T-helper 22 cell (primary cell): ENCODE data around the gene STK17B.
"Not testable (repeated sequence)": the region's sequence is repeated elsewhere in the genome, so short reads cannot be mapped to it uniquely, and the experiment has no call there.

Source experiments
- DNase-seq: peaks from one replicate; pipeline ENCODE4 v3.0.0-alpha.2; 2020; ENCODE audit warnings: low read depth

STK17B gene

DNA sequence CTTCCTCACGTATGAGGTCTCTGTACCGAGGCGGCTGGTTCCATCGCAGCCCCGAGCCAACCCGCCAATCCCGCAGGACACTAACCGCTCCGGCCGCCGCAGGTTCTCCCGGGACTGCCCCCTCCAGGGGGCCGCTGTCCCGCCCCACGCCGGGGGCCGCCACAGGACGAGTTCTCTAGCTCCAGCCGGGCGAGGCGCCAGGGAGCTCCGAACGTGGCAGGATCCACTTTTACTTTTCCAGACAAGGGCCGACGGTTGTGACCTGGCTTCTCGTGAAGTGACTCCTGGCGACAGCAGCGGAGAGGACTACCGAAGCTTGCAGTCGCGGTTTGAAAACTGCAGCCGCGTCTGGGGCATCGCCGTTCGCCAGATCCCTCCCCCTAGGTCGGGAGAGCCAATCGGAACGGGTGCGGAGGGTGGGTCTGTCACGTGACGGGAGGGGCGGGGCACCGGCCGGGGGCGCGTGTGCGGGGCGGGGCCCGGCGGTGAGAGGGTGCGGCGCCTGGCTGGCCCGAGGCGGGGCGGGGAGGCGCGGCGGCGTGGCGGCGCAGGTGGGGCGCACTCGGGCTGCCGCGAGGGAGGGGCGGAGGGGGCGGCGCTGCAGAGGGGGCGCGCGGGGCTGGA is at the start of gene STK17B:
Gene STK17B (minus strand): TSS at position 331 of the 624 bp plus-strand sequence. CDS start 8,195 bp downstream, outside the sequence.
- peak; percentile 96 for DNase-seq

DNA sequence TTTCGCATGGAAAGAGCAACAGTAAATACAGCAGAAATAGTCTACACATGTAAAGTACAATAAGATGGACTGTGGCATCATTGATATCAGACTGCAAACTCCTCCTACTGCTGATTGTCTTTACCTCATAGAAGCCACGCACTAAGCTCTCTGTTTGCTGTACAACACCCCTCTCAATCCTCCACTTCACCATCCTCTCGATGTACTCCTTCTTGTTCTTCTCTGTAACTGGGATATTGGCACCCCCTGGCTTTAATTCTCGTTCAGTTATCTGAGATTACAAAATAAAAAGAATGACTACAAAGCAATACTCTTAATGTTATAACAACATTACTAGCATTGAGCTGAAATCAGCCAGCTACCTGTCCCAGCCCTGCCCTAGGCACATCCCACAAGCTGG is 49.3 kb upstream of the STK17B start:
- no peak for DNase-seq

DNA sequence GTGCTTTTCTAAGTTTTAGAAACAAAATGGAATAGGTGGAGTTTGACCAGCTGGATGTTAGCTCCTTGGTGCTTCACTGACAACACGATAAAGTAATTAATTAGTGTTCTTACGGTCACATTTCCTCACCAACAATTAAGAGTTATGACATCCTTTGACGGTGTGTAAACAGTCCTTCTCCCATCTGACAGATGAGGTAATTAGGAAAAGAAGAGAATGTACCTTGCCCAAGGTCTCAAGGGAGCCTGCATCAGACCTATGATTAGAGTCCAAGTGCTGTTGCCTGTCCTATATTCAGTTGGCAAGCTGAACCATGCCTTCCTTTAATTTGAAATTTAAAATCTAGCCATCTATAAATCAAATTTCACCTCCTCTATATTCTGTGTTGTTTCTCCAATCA is 48.3 kb upstream of the STK17B start:
- DNase-seq = no peak

DNA sequence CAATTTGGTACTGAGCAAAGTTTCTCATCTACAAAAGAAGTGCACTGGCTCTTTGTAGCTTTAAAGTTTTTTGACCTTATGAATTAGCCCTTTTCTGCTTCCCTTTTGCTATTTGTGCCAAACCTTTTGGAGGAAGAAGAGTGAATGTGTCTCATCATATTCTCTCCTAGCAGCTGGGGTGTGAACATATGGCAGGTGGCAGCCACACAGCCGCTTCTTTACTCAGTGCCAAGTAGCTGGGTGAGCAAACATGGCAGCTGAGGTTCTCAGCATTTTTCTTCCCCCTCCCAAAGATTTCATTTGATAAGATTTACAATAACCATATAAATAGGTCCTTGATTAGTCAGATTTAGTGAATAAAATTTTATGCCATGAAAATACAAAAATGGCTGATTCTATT is 46.7 kb upstream of the STK17B start:
- no peak for DNase-seq

DNA sequence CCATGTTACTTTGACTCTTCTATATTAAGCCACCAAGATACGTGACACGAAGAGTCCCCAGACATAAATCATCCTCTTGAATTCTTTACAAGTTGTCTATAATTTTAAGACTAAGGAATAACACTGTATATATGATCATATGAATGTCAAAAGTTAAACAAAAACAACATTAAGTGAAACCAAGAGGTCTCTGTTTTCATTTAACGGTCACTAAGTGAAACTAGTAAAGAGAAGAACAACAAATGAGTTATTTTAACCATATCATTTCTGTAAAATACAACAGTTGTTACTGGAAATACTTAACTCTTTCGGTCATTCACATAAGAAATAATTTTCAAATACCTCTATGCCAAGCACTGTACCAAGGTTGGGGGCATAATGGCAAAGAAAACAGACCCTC is 45.7 kb upstream of the STK17B start:
- DNase-seq = no peak

DNA sequence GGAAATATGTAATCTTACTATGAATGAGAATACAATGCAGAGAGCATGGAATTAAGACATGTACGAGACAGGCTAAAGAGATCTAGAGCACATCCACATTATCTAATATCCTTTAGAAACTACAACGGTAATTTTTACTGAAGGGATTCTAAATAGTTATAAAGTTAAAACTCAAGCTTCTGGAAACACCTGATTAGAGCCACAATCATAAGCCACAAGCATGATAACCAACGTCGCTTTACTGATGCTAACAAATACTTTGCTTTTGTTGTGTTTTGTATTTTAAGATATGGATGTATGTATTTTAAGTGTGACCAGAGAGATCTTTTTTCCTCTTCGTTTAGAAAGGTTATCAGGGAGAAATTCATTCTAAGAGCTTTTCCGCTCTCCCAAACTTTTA is 44.0 kb upstream of the STK17B start:
- DNase-seq = no peak

DNA sequence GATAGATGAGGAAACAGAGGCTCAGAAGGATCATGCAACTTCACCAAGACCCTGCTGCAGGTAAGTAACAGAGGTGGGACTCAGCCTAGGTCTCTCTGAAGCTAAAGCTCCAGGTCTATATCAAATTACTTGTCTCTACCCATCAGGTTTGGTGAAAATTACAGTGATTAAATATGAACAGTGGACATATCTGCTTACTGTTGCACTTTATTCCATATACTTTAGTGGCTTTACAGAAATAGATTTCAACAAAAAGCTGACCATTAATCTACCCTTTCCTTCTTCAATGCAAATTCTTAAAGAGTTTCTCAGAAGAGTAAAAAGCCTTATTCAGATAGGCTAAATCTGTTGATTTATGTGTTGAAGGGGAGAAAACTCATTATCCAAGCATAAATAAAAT is 42.8 kb upstream of the STK17B start:
- DNase-seq = no peak

DNA sequence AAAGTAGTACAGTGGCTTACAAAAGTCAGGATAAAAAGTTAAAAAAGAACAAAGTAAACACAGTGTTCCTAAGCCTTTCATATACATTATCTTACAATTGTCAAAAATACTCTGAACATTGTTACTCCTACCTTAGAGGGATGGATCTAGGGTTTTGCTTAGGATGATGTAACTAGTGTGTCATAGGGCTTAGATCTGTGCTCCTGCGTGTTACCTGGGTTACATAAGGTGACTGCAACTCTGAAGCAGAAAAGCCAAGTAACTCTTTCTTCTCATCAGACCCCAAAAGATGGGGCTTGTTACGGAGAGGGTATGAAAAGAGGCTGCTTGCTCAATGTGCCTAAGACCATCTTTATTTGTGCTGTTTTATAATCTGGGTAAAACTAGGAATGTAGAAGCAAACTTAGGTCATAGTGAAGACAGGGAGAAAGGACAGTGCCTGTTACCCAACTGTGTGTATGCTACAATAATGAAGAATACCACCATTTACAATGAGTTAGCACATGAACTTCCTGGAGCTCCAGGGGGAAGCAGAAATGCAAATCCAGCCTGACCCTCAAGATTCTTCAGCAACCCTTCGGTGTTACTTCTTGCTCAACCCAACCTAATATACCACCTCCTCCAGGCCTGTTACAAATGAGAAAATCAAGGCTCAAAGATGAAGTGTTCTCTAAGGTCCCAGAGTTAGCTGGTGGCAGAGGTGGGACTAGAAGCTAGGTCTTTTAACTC is 42.0 kb upstream of the STK17B start:
- DNase-seq = no peak

DNA sequence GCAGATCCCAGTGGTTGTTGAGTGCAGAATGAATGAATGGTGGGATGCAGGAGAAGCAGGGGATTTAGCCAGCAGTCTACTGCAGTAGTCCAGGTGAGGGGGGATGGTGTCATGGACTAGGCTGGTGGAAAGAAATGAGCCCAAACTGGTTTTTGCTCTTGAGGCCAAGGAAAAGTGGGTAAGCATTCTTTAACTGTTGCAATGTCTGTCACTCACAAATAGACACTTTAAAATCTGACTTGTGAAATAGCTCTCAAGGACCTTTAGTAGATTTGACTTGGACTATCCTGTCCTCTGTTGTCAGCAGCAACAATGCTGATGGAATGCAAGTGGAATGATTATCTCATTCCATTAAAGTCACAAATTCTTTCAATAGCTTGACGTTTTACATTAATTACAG is 37.5 kb upstream of the STK17B start:
- DNase-seq = no peak

DNA sequence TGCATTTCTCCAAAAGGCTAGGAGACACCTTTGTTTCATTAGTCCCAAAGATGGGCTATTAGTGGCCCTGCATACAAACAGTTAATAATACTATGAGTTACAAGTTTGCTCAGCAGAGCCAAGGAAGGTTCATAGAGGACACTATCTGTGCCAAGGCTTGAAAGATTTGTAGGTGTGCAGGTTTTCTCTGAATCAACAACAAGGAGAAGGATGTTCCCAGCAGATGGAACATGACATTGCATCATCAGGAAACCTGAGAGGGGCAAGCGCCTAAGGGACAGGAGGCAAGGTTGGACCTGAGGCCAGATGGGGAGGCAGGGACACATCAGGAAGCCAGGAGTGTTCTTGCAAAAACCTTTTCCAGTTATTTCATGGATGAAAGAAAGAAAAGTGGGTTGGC is 35.4 kb upstream of the STK17B start:
- no peak for DNase-seq

DNA sequence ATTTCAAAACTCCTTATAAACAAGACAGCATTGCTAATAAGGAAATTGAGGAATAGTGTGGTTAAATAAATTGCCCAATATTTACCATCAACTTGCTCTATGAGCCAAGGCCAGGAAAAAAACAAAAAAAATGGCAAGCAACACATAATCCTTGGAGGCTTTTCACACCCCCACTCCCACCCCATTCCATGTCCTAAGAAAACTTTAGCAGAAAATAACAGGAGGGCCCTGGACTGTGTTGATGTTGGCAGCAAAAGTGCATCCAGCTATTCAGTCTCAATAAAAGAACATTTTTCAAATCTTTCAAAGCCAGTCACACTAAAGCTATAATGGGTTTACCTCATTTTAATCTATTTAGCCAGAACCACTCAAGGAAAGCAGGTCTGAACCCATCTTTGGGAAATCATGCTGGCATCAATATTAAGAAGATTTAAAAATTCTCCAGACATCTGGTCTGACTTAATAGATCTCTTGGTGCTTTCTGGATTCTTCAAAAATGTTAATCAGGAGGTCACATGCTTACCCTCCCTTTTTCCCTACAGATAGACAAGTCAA is 34.6 kb upstream of the STK17B start:
- no peak for DNase-seq

DNA sequence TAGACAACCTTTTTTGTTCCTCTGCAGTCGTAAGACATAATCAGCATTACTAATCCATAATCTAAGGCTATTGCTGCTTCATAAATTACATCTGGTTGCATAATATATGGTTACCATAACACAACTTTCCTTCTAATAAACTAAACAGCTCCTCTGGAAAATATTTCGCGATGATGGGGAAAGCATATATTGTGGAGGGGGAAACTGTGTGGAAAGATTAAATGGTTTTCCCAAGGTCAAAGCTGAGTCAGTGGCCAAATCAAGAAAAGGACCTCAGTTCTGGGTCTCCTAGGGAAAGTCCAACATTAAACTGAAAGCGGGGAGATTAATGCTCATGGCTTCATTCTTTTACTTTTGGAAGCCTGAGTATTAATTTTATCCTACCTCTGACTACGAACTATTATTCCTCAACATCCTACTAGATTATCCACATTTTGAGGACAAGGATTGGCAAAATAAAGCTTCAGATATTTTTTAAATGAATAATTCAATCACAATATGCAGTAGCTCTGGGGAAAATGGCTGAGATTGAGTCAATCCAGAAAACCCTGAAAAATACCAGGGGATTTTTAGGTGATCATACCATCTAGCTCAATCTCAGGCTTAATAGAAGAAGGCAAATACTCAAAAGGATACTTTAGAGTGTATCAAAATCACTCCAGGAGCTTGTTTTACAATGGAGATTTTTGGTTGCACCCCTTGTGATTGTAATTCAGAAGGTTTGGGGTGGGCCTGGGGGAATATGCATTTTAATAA is 33.8 kb upstream of the STK17B start:
- DNase-seq = no peak

DNA sequence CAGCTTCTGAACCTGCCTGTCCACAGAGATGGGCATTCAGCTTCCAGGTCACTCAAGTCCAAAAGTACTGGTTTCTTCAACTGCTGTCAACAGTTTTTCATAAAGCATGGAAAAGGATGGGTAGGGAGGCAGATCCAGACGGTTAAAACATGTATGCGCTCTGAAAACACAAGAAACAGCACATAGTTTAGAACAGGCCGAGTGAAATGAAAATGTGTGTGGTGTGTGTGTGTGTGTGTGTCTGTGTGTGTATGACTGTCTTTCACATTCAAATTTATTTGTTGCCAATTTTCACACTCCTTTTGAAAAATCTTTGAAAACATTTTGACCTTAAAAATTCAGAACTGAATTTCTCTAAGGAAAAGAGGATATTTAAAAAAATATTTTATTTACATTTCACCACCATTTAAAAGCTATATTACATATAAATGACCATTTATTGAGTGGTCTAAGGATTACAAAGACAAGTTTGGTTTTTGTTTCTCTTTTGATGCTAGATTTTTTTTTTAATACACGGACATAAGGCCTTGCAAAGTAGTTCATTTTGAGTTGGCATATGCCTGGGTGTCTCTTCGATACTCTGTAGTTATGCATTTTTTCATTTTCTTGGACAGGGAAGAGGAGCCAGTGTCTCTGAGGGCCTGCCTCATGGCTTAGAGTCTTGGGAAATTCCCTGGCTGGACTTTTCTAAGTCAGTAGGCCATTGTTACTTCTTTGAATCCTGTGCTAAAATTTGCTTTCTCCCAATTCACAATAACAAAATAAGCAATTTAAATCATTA is 30.0 kb upstream of the STK17B start:
- no peak for DNase-seq

DNA sequence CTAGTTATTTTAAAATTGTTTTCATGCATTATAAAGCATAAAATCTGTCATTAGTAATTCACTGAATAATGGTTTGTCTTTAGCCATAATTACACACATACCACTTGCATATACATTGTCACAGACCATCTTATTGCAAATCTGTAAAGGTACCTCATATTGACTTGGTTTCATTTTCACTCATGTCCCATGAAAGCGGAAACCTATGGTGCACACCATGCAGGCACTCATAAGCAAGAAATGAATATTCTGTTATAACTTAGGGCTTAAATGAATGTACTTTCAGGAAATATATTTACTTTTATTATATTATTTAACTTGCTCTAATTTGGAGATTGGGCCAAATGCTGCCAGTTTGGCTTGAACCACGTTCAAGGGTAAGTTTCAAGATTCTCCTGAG is 29.2 kb upstream of the STK17B start:
- no peak for DNase-seq

DNA sequence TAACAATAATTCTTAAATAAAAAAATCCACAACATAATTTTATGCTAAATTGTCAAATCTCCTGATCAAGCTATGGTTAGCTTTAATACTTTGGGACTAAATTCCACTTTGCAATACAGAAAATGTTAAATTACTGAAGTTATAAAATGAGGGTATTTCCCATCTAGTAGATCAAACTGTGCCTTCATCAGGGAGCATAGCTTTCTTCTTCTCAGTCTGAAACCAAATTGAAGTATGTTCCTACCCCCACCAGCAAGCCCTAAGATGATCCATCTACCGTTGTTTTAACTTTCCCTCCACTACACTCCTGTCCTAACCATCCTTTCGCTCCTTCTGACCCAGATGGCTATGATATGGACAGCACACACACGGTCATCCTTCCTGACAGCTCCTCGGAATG is 24.4 kb upstream of the STK17B start:
- DNase-seq = no peak

DNA sequence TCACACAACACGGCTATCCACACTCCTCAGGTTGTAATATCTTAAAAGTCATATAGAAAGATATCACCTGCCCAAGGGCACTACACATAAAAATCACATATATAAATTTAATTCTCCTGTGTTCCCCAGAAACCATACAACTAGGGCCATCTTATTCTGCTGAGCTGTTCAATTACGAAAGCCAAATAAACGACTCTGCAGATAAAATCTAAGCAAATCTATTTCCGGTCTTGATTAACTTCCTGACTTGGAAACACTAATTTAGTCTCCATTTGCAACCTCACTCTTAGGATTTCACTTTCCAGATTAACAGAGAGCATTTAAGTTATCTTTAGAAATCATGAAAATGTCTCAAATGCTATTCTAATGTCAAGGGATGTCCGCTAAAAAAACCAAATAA is 23.9 kb upstream of the STK17B start:
- no peak for DNase-seq

DNA sequence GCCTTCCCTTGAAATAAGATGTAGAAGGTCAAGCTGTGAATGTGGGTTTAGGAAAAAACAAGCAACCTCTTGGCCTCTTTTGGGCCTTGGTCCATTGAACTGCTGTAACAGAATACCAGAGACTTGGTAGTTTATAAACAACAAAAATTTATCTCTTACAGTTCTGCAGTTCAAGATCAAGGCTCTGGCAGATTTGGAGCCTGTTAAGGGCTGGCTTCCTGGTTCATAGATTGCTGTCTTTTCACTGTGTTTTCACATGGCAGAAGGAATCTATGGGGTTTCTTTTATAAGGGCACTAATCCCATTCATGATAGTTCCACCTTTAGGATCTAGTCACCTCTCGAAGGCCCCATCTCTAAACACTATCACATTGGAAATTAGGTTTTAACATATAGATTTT is 20.2 kb upstream of the STK17B start:
- DNase-seq = no peak

DNA sequence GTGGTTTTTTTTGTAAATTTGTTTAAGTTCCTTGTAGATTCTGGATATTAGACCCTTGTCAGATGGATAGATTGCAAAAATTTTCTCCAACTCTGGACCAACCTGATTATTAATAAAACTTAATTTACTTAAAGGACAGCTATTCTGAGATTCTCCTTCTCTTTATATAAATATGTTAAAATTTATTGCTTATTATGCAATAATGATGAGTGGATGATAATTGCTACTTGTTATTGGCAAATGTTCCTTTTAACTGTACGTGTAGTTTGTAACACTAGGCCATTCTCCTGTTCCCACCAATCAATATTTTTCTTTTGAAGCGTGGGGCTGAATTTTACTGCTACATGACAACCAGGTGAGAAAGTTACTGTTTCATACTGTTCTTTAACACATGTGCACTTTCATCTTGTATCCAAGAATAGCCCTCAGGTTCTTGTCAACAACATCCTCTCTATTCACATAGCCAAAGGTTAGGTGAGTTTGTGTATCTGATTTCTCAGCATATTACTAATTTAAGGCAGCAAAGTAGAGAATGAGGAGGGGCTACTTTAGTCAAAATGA is 16.6 kb upstream of the STK17B start:
- no peak for DNase-seq

DNA sequence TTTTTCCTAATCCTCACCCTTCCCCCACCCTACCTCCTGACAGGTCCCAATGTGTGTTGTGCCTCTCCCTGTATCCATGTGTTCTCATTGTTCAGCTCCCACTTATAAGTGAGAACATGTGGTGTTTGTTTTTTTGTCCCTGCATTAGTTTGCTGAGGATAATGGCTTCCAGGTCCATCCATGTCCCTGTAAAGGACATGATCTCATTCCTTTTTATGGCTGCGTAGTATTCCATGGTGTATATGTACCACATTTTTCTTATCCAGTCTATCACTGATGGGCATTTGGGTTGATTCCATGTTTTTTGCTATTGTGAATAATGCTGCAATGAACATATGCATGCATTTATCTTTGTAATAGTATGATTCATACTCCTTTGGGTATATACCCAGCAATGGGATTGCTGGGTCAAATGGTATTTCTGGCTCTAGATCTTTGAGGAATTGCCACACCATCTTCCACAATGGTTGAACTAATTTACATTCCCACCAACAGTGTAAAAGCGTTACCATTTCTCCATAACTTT is 15.9 kb upstream of the STK17B start:
- DNase-seq = not testable (repeated sequence)

DNA sequence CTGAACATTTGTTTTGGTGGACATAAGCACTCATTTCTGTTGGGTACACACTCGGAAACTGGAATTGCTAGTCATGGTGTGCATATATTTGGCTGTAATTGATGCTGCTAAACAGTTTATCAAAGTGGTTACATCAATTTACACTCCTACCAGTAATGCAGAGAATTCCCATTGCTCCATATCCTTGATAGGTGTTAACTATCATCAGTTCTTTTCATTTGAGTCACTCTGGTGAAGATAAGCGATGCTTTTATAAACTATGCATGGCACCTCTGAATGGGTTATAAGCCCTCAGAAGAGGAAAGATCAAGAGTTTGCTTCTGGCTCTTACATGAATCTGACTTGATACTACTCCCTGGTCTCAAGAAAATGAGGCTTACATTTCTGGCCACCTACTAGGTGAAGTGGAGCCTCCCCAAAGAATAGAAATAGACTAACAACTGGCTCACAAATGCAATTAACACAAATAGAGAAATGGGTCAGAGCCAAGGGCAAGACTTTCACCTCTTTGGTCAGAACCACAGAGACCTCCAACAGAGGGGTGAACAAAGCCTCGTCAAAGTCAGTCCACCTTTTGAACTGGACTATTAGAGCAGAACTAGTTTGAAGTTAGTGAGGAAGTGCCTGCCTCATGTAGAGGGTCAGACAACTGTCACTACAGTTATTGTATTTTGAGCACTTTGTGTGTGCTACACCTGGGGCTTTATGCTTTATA is 15.0 kb upstream of the STK17B start:
- no peak for DNase-seq

DNA sequence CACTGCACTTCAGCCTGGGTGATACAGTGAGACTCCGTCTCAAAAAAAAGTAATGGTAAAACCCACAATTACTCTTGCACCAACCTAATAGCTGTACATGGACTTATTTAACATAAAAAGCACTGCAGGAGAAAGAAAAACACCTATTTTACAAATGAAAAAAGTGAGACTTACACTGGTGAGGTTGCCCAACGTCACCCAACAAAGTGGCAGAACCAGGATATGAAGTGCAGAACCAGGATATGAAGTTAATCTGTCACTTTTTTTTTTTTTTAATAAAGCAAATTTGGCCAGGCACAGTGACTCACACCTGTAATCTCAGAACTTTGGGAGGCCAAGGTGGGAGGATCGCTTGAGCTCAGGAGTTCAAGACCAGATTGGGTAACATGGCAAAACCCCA is 13.5 kb upstream of the STK17B start:
- DNase-seq = no peak
